NCI-H226 (cell line): Measurements from ENCODE around the gene PI4KB.

Experiments
- DNase-seq: peaks from one replicate; pipeline ENCODE4 v3.0.0-alpha.2; 2015

Gene PI4KB

GRCh38 chr1:151311011-151311410 lies 16.2 kb downstream of the PI4KB start:
- no peak for DNase-seq

GRCh38 chr1:151309811-151310323 lies 17.3 kb downstream of the PI4KB start:
- peak; percentile 29 for DNase-seq

GRCh38 chr1:151294742-151295462 lies 32.3 kb downstream of the PI4KB start:
- DNase-seq: no peak

GRCh38 chr1:151293093-151293492 lies 34.1 kb downstream of the PI4KB start:
- DNase-seq: no peak

DNA sequence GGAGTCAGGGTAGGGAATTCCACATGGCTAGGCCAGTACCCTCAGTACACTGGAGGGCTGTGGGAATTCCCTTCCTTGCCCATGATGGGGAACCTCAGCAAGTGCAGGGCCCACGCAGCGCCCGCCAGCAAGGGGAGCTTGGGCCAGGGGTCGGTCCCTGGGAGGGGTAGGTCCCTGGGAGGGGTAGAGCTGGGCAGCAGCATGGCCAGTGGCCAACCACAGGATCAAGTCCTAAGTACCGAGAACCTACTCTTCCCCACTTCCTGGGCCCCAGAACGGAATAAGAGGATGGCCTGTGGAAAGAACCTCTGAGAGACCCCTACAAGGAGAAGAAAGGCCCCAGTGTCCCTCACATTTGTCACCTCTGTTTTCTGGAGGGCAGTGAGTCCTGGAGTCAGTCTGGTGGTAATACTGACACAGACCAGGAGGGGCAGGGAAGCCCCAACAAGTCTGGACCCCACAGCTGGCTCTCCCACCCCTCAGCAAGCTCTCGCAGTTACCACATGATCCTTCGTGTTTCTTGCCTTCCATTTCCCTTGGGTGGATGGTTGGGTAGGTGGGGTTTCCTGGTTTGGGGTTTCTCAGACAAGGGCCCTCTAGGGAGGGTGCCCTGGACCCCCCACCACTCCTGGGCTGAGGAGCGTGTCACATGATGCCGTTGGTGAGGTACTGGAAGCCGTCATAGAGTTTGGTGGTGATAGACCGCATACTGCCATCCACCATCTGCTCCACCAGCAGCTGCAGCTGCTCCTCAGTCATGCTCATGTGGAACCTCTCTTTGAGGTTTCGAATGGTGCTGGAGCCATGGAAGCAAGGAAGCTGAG lies 34.8 kb downstream of the PI4KB start:
- DNase-seq: no peak

DNA sequence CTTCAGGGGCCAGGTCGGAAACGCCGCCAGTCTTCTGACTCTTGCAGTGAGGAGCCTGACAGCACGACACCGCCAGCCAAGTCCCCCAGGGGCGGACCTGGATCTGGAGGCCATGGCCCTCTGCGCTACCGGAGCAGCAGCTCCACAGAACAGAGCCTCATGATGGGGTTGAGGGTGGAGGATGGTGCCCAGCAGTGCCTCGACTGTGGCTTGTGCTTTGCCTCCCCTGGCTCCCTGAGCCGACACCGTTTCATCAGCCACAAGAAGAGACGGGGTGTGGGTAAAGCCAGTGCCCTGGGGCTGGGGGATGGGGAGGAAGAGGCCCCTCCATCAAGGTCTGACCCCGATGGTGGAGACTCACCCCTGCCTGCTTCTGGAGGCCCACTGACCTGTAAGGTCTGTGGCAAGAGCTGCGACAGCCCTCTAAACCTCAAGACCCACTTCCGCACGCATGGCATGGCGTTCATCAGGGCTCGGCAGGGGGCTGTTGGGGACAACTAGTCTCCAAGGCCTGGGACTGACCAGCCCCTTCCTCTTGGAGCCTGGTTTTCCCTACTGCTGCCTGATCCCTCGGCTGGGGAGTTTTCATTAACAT lies 36.4 kb downstream of the PI4KB start:
- DNase-seq: no peak

GRCh38 chr1:151289991-151290708 lies 37.1 kb downstream of the PI4KB start:
- DNase-seq: no peak

- no peak for DNase-seq
Measured at GRCh38 chr1:151289080-151289935, 37.9 kb downstream of the PI4KB start.

DNA sequence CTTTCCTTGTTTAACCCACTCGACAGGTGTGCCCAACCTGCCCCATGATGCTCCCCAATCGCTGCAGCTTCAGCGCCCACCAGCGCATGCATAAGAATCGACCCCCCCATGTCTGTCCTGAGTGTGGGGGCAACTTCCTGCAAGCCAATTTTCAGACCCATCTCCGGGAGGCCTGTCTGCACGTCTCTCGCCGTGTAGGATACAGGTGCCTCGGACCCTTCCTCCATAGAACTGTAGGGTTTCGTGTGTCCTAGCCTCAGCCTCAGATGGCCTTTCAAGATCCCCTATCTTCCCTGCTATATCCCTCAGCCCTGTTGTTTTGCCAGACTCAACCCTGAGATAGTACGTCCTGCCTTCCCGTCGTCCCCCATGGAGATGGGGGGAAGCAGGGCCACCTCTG lies 38.7 kb downstream of the PI4KB start:
- no peak for DNase-seq

DNA sequence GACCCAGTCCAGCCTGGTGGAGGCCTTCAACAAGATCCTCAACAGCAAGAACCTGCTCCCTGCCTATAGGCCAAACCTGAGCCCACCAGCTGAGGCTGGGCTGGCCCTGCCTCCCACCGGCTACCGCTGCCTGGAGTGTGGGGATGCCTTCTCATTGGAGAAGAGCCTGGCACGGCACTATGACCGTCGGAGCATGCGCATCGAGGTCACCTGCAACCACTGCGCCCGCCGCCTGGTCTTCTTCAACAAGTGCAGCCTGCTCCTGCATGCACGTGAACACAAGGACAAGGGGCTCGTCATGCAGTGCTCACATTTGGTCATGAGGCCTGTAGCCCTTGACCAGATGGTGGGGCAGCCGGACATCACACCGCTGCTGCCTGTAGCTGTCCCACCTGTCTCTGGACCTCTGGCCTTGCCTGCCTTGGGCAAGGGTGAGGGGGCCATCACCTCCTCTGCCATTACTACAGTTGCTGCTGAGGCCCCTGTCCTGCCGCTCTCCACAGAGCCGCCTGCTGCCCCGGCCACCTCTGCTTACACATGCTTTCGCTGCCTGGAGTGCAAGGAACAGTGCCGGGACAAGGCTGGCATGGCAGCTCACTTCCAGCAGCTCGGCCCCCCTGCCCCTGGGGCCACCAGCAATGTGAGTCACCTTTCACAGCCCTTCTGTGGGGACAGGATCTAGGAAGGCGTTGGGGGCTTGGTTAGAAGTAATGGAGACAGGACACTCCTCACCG lies 39.3 kb downstream of the PI4KB start:
- DNase-seq: no peak

DNA sequence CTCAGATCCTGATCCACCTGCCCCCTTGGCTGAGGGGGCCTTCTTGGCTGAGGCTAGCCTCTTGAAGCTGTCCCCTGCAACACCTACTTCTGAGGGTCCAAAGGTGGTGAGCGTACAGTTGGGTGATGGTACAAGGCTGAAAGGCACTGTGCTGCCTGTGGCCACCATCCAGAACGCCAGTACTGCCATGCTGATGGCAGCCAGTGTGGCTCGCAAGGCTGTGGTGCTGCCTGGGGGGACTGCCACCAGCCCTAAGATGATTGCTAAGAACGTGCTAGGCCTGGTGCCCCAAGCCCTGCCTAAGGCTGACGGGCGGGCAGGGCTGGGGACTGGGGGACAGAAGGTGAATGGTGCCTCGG lies 39.9 kb downstream of the PI4KB start:
- no peak for DNase-seq

- no peak for DNase-seq
Measured at GRCh38 chr1:151286619-151287340, 40.4 kb downstream of the PI4KB start.

GRCh38 chr1:151284013-151284577 lies 43.1 kb downstream of the PI4KB start:
- no peak for DNase-seq

- DNase-seq: no peak
Measured at GRCh38 chr1:151282883-151283725, 44.1 kb downstream of the PI4KB start.

DNA sequence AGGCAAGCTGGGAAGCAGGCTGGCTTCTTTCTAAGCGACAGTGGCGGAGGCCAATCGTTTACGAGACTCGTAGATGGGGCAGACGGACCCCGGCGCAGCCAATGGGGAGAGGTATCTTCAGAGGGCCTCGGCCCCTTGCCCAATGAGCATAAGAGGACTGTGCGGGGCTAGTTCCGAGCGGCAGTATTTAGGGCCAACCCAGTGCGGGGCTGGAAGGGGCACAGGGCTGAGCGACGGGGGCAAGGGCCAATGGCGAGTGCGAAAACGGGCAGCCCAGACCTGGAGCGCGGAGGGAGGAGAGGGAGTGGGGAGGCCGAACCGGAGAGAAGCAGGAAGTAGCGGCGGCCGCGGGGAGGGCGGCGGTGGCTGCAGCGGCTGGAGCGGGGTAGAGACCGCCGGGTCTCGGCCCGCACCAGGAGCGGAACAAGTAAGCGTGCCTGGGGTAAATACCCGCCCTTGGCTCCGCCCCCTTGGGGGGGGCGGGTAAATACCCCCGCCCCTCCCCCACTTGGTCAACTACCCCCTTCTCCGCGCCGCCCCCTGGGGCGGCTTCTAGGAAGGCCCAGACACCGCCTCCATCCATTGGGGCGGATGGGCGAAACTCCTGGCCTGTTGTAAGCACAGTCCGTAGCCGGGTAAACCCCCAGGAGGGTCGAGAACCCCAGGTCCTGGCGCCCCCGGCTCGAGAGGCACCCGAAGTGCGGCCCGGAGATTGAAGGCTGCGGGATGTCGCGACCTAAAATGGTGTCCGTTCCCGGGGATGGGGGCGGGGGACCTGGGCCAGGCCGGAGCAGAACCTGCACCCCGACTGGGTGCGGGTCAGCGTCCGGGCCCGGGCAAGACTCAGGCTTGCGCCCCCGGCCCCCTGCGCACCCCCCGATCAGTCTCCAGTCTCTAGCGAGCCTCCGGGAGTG lies 45.0 kb downstream of the PI4KB start, which contains the start of gene ZNF687:
Gene ZNF687 (plus strand): TSS at position 331 of the 914 bp plus-strand sequence. CDS start 3,993 bp downstream, outside the sequence.
- DNase-seq: peak; percentile 100

- peak; percentile 90 for DNase-seq
Measured at GRCh38 chr1:151281225-151281968, 45.8 kb downstream of the PI4KB start.

DNA sequence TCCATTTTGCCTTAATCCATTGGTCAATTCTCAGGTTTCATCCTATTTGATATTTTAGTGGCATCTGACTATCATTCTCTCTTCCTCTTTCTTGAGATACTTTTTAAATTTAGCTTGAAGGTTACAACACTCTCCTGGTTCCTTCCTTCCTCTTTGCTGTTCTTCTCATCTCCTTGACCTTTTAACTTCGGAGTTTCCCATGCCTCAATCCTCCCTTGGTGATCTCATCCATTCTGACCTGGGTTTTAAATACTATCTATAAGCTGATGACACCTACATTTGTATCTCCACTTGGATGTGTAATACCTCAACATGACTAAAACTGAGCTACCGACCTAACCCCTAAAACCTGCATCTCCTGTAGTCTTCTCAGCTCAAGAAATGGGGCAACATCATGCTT lies 50.0 kb downstream of the PI4KB start:
- no peak for DNase-seq
